Suppressor macrophage treated with lipopolysaccharide for 4 hours (primary cell): ENCODE measurements around the gene SAMD4B.
A peak's percentile ranks its signal among the peaks of the same experiment; 100 is the strongest.

Experiments
- DNase-seq: peaks from one replicate; pipeline ENCODE4 v3.0.0-alpha.2; 2020

The SAMD4B gene

DNA sequence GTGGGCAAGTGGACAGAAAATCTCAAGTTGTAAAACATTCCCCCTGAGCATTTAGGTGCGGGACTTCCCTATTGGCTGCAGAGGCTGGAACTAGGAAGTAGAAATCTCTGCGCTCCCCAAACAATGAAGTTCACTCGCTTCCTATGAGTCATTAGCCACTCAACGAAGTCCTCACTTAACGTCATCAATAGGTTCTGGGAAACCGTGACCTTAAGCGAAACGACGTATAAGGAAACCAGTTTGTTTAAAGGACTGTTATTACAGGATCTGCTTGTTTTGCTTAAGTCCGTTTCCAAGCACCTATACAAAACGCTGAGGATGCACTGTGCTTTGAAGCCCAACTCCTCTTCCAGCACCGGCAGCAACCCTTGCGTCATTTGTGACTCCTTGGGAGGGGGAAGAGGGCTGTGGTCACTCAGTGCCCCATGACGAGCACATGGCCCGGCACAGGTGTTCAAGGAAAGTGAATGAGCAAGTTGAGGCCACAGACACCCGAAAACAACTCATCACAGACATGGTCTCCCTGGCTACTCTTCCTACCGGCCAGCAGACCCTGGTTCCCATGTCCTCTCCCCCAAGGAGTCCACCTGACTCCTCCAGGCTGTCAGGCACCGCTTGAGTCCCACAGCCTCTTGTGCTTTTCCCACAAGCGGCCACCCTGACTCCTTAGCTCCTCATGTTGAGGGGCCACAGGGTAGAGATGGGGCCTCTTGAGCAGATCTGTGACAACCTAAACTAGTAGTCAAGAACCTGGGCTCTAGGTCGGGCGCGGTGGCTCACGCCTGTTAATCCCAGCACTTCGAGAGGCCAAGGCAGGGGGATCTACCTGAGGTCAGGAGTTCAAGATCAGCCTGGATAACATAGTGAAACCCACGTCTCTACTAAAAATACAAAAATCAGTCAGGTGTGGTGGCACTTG is 88.7 kb downstream of the SAMD4B start:
- peak; percentile 98 for DNase-seq

- DNase-seq: no peak
Observed at GRCh38 chr19:39432677-39433025, 90.4 kb downstream of the SAMD4B start.

DNA sequence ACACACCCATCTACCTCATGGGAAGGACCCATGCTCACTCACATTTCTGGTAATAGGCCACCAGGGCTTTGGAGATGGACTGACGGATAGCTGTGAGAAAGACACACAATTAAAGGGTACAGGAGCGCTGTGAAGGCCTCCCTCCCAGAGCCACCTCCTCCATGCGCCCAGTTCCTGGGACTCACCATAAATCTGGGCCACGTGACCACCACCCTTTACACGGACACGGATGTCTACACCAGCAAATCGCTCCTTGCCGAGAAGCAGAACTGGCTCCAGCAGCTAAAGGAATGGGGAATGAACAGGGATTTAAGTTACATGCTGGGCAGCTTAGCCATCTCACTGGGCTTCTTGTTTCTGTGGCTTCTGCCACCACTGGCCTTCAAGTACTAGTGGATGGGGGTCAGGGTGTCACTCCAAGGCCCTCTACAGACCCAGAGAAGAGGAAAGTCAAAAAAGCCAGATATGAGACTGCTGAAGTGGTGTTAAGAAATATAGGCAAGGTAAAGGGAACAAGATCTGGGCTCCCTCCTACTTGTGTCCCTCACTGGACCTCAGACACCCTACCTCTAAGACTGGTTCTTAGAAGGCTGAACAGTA is 91.4 kb downstream of the SAMD4B start:
- no peak for DNase-seq

DNA sequence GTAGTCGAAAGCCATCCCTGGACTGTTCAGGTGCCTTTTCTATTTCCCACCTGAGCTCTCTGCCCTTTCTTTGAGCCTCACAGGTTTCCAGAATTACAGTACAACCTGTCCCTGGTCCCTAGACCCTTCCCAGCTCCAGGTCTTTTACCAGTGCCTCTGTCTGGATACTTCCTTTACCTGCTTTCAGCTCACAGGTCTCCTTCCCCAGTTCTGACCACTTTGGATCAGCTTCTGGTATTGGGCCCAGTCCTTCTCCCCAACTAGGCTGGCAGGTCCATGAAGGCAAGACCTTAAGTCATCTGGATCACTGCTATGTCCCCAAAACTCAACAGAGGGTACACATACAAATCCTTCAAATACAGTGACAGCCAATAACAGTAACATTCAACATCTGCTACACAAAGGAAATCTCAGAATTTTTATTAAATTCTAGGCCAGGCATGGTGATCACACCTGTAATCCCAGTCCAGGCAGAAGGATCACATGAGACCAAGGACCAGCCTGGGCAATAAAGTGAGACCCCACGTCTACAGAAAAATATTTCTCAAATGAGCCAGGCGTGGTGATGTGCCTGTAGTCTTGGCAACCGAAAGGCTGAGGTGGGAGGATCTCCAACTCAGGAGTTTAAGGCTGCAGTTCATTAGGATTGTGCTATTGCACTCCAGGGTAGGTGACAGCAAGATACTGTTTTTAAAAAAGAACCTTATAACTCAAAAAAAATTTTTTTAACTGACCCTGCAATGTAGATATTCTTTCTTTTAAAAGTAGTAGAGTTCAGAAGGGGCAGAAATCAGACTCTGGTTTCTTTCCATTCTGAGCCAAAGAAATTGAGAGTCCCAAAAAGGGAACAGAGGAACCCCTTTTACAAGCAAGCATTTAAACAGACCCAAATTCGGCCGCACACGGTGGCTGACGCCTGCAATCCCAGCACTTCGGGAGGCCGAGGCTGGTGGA is 92.2 kb downstream of the SAMD4B start:
- no peak for DNase-seq
